Stimulated activated CD8-positive, alpha-beta memory T cell treated with anti-CD3 and anti-CD28 coated beads, Interleukin-12 subunit alpha, Interleukin-12 subunit beta, amount 100 ng/mL, for 1 hour (primary cell): ENCODE measurements around the gene ASXL2.

Experiments used
- DNase-seq: peaks from one replicate; pipeline ENCODE4 v3.0.0-alpha.2; 2020; ENCODE audit warnings: low read depth

ASXL2 gene

GRCh38 chr2:25797620-25798488, 80.4 kb downstream of the ASXL2 start:
- DNase-seq: no peak

GRCh38 chr2:25794544-25795276, 83.6 kb downstream of the ASXL2 start:
- DNase-seq: no peak

GRCh38 chr2:25790074-25790790, 88.1 kb downstream of the ASXL2 start:
- DNase-seq: no peak

- no peak for DNase-seq
These were observed 89.8 kb downstream of the ASXL2 start for GRCh38 chr2:25788457-25788856.

GRCh38 chr2:25787020-25787419, 91.3 kb downstream of the ASXL2 start:
- no peak for DNase-seq

GRCh38 chr2:25784404-25784803, 93.9 kb downstream of the ASXL2 start:
- DNase-seq: no peak

GRCh38 chr2:25777077-25777476, 101.2 kb downstream of the ASXL2 start:
- no peak for DNase-seq

GRCh38 chr2:25772078-25772477, 106.2 kb downstream of the ASXL2 start:
- DNase-seq: no peak

- DNase-seq: no peak
These were observed 114.7 kb downstream of the ASXL2 start for GRCh38 chr2:25763575-25763974.

GRCh38 chr2:25760297-25760696, 118.0 kb downstream of the ASXL2 start:
- DNase-seq: no peak

GRCh38 chr2:25758348-25758747, 119.9 kb downstream of the ASXL2 start:
- no peak for DNase-seq

GRCh38 chr2:25757906-25758305, 120.4 kb downstream of the ASXL2 start:
- DNase-seq: no peak

GRCh38 chr2:25756536-25756935, 121.8 kb downstream of the ASXL2 start:
- no peak for DNase-seq

GRCh38 chr2:25749676-25750075, 128.6 kb downstream of the ASXL2 start:
- no peak for DNase-seq

GRCh38 chr2:25744055-25744454, 134.2 kb downstream of the ASXL2 start:
- DNase-seq: no peak

GRCh38 chr2:25743132-25743830, 135.0 kb downstream of the ASXL2 start:
- no peak for DNase-seq

- DNase-seq: no peak
These were observed 135.8 kb downstream of the ASXL2 start for GRCh38 chr2:25742501-25742900.

GRCh38 chr2:25740810-25741381, 137.4 kb downstream of the ASXL2 start:
- no peak for DNase-seq

- DNase-seq: no peak
These were observed 139.6 kb downstream of the ASXL2 start for GRCh38 chr2:25738383-25739343.

GRCh38 chr2:25736899-25737515, 141.3 kb downstream of the ASXL2 start:
- DNase-seq: no peak
